Right kidney (tissue), 1 donor: ENCODE data around the gene AK9.

Experiments
- DNase-seq: peaks from one replicate; pipeline ENCODE4 v3.0.0-alpha.2; 2016

AK9 gene

GRCh38 chr6:109511832-109512231 is 179.2 kb downstream of the AK9 start:
- DNase-seq: no peak

- DNase-seq: no peak
Observed at GRCh38 chr6:109510358-109510757, 180.6 kb downstream of the AK9 start.

GRCh38 chr6:109508166-109508860 is 182.7 kb downstream of the AK9 start:
- DNase-seq: no peak

- DNase-seq: no peak
Observed at GRCh38 chr6:109507490-109508072, 183.4 kb downstream of the AK9 start.

GRCh38 chr6:109506841-109507240 is 184.2 kb downstream of the AK9 start:
- DNase-seq: no peak

GRCh38 chr6:109506314-109506713 is 184.7 kb downstream of the AK9 start:
- no peak for DNase-seq

- no peak for DNase-seq
Observed at GRCh38 chr6:109503327-109504224, 187.4 kb downstream of the AK9 start.

GRCh38 chr6:109498936-109499335 is 192.1 kb downstream of the AK9 start:
- no peak for DNase-seq

GRCh38 chr6:109498052-109498451 is 192.9 kb downstream of the AK9 start:
- no peak for DNase-seq

GRCh38 chr6:109496036-109496772 is 194.8 kb downstream of the AK9 start:
- DNase-seq: no peak

- DNase-seq: no peak
Observed at GRCh38 chr6:109493865-109494264, 197.1 kb downstream of the AK9 start.

GRCh38 chr6:109491207-109491938 is 199.6 kb downstream of the AK9 start:
- DNase-seq: no peak

GRCh38 chr6:109490713-109491112 is 200.3 kb downstream of the AK9 start:
- no peak for DNase-seq

- DNase-seq: no peak
Observed at GRCh38 chr6:109488001-109488400, 203.0 kb downstream of the AK9 start.

- no peak for DNase-seq
Observed at GRCh38 chr6:109486068-109486467, 204.9 kb downstream of the AK9 start.

GRCh38 chr6:109485266-109485935 is 205.6 kb downstream of the AK9 start:
- DNase-seq: no peak

- DNase-seq: no peak
Observed at GRCh38 chr6:109484122-109484521, 206.9 kb downstream of the AK9 start.

GRCh38 chr6:109483735-109484057 is 207.3 kb downstream of the AK9 start:
- peak; percentile 50 for DNase-seq

- DNase-seq: peak; percentile 77
Observed at GRCh38 chr6:109482905-109483734, 207.9 kb downstream of the AK9 start, which contains the start of gene ZBTB24. TSS of gene ZBTB24 (minus strand) at chr6:109483219. CDS start at chr6:109482026, 1,193 bp downstream.

GRCh38 chr6:109480993-109481480 is 210.0 kb downstream of the AK9 start:
- no peak for DNase-seq
